NCI-H128 (cell line): Measurements from ENCODE around the gene LSP1.
"Not testable (repeated sequence)": the region's sequence is repeated elsewhere in the genome, so short reads cannot be mapped to it uniquely, and the experiment has no call there.

Experiments used
- DNase-seq: peaks from one replicate; lab custom pipeline; 2025; ENCODE audit not compliant: unreplicated experiment; lab: John Stamatoyannopoulos, UW

LSP1 gene

DNA sequence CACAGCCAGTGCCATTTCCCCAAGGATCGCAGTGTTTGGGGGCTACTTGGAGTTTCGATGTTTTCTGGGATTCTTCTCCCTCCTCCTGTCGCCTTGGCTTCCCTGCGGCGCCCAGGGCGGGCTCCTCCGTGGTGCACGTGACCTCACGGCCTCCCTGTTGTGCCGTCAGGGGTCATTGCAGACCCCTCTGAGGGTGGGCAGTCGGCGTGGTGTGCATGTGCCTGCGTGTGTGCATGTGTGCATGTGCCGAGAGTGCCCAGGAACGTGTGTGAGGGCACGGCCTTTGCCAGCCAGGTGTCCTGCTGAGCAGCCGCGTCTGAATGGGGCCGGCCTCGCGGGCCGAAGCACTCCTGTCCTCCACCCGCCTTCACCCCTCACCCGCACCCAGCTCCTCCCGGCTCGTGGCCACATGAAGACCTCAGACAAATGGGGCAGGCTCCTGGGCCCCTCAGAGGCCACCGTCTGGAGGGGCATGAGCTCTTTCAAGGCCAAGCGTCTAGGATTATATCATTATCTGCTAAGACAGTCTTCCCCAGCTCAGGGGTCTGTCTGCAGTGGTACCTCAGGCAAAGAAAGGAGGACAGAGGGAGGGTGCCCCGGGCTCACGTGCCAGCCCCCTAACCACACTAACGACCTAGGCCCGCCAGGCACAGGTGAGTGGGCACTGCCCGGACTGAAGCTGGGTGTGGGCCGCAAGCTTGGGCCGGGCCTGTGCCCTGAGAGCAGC, 84.9 kb downstream of the LSP1 start:
- no peak for DNase-seq

GRCh38 chr11:1938343-1939005, 85.6 kb downstream of the LSP1 start:
- no peak for DNase-seq

DNA sequence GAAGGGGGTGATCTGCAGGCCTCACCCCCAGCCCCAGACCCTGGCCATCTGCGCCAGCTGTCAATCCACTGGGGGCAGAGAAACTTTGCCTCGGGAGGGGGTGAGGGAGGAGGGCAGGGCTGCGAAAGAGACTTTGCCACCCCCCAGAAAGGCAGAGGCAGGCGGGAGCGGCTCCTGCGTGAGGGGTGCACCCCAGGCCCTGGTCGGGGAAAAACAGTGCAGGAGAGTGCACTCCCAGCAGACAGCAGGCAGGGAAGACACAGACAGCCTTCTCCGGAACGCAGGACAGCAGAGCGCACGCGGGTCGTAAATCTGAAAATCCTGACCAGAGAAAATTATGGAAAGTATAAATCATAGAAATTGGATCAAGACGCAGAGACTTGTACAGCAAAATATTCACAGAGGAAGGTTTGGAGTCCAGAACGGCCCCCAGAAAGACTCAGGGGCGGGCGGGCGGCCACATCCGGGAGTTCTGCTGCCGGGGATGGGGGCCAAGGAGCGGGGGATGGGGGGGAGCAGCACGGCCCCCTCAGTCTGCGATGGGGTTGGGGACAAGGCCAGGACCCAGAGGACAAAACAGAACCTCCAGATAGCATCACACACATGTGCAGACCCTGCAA, 86.2 kb downstream of the LSP1 start:
- no peak for DNase-seq

- DNase-seq = not testable (repeated sequence)
Measured at GRCh38 chr11:1939788-1940187, 86.9 kb downstream of the LSP1 start.
